PFSK-1 (cell line): ENCODE data around the gene KIF3A.

Experiments used
- POLR2AphosphoS5 ChIP-seq: IDR thresholded peaks from 2 replicates; pipeline ENCODE4 v1.6.1; 2012; ENCODE audit warnings: low read depth, mild to moderate bottlenecking, control low read depth, low read length, moderate library complexity
- REST ChIP-seq, 2 experiments: IDR thresholded peaks; 2 replicates each; pipeline versions ENCODE4 v1.6.1 to v1.8.0; 2011 to 2012; ENCODE audit warnings: low read depth in 2 of 2, low read length in 2 of 2, control low read depth in 1 of 2, inconsistent platforms in 1 of 2, mild to moderate bottlenecking in 1 of 2, moderate library complexity in 1 of 2; ENCODE audit not compliant: insufficient read depth in 1 of 2

DNA sequence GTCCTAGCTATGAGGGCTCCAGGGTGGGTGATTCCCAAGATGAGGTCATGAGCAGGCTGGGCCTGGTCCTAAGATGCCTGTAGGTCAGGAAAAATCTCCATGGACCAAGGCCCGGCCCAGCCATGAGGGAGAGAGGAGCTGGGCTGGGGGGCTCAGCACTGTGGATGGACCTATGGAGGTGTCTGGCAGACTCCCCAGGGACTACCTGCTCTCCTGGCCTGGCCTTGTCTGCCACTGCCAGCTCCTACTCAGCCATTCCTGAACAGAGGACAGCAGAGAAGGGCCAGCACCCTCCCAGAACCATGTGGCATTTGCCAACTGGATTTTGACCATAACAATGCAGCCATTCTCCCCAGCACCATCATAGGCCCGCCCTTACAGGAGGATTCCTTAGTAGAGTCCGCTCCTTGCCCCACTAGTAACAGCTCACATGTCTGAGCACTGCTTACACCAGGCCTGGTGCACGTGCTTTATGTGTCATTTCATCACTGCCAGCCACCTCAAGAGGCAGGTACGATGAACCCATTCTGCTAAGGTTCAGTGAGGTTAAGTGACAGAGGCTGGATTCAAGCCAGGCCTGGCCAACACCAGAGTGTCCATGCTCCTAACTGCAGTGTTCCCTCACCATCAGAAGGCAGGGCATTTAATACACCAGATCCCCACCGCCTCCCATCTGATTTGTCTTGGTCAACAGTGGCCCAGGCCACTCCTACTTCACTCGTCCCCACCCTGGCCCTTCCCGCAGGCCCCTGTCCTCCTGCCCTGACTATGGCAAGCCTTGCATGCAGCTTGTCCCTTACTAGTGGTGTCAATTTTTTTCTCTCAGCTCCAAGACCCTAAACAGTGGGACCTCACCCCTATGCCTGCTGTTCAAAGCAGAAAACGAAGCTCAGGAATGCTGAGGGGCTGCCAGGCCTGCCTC is 78.7 kb downstream of the KIF3A start:
- TF ChIP-seq POLR2AphosphoS5 (no peak), REST (IDR thresholded peaks at IDR 0.05; ENCODE audit: insufficient read depth in 1 of 2, low read depth in 2 of 2, low read length in 2 of 2) (no peak)
